Peyer's patch (tissue), 4 donors: ENCODE data around the gene TMEM108.

ENCODE experiments used
- POLR2A ChIP-seq, 2 donors: fragments of 450-650 bp; IDR thresholded peaks; one replicate each; pipeline ENCODE4 v1.5.1; 2017; ENCODE audit warnings: antibody characterized with exemption in 2 of 2, mild to moderate bottlenecking in 2 of 2, moderate library complexity in 2 of 2
- TF ChIP-seq, protein P1 (sequence below), 6 experiments: fragments of 450-650 bp in 4 of 6; fragments of 200-600 bp in 2 of 6; sonication (generic) in 1 of 6; IDR thresholded peaks; one replicate each; pipeline ENCODE4 v1.5.1; 2017 to 2019; ENCODE audit warnings: antibody characterized with exemption in 6 of 6, mild to moderate bottlenecking in 3 of 6, moderate library complexity in 1 of 6

DNA sequence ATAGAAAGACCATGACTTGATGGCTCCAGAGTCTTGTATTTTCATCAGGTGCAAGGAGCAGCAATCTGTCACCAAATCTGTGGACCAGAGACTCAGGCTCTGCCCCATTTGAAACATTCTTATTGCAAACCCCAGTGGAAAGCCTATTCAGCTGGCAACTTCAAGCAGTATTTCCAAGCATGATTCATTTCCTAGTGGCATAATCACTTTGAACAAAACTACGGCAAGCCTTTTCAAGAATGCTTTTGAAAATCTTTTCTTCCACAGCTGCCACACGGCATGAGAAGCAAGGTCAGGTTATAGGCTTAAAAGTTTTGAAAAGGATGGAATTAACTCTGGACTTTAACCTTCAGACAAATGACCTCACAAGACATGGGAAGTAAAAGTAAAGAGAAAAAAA, 239.6 kb downstream of the TMEM108 start:
- TF ChIP-seq, protein P1, sequence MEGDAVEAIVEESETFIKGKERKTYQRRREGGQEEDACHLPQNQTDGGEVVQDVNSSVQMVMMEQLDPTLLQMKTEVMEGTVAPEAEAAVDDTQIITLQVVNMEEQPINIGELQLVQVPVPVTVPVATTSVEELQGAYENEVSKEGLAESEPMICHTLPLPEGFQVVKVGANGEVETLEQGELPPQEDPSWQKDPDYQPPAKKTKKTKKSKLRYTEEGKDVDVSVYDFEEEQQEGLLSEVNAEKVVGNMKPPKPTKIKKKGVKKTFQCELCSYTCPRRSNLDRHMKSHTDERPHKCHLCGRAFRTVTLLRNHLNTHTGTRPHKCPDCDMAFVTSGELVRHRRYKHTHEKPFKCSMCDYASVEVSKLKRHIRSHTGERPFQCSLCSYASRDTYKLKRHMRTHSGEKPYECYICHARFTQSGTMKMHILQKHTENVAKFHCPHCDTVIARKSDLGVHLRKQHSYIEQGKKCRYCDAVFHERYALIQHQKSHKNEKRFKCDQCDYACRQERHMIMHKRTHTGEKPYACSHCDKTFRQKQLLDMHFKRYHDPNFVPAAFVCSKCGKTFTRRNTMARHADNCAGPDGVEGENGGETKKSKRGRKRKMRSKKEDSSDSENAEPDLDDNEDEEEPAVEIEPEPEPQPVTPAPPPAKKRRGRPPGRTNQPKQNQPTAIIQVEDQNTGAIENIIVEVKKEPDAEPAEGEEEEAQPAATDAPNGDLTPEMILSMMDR (IDR thresholded peaks at IDR 0.05): no peak
- no peak for TF ChIP-seq POLR2A (IDR thresholded peaks at IDR 0.05)
